HG02623 (cell line): ENCODE results near the gene NEK1.
"Not testable (repeated sequence)": the region's sequence is repeated elsewhere in the genome, so short reads cannot be mapped to it uniquely, and the experiment has no call there.

Source experiments
- ATAC-seq: cut with Tn5 transposase; IDR thresholded peaks from one replicate; pipeline ENCODE4 v1.9.1; 2021; ENCODE audit warnings: moderate library complexity; ENCODE audit not compliant: unreplicated experiment

Gene NEK1

GRCh38 chr4:169601016-169601771, 11.2 kb downstream of the NEK1 start:
- no peak for ATAC-seq

GRCh38 chr4:169594560-169595195, 17.7 kb downstream of the NEK1 start:
- ATAC-seq: no peak

GRCh38 chr4:169593050-169593560, 19.3 kb downstream of the NEK1 start:
- ATAC-seq: no peak

- ATAC-seq: no peak
These were observed 28.8 kb downstream of the NEK1 start for GRCh38 chr4:169583563-169583962.

- no peak for ATAC-seq
These were observed 29.7 kb downstream of the NEK1 start for GRCh38 chr4:169582706-169583105.

GRCh38 chr4:169582203-169582602, 30.2 kb downstream of the NEK1 start:
- ATAC-seq: peak; percentile 94

GRCh38 chr4:169573889-169574288, 38.5 kb downstream of the NEK1 start:
- no peak for ATAC-seq

GRCh38 chr4:169571435-169571834, 40.9 kb downstream of the NEK1 start:
- ATAC-seq: no peak

- not testable (repeated sequence) for ATAC-seq
These were observed 41.4 kb downstream of the NEK1 start for GRCh38 chr4:169571012-169571411.

GRCh38 chr4:169570266-169570665, 42.1 kb downstream of the NEK1 start:
- not testable (repeated sequence) for ATAC-seq

- not testable (repeated sequence) for ATAC-seq
These were observed 43.2 kb downstream of the NEK1 start for GRCh38 chr4:169569188-169569587.

- ATAC-seq: no peak
These were observed 44.5 kb downstream of the NEK1 start for GRCh38 chr4:169567916-169568315.

GRCh38 chr4:169566021-169566818, 46.2 kb downstream of the NEK1 start:
- ATAC-seq: peak; percentile 77

- ATAC-seq: no peak
These were observed 46.8 kb downstream of the NEK1 start for GRCh38 chr4:169565606-169566005.

- no peak for ATAC-seq
These were observed 55.2 kb downstream of the NEK1 start for GRCh38 chr4:169557061-169557636.

- ATAC-seq: not testable (repeated sequence)
These were observed 65.8 kb downstream of the NEK1 start for GRCh38 chr4:169546548-169546947.

GRCh38 chr4:169540774-169541173, 71.6 kb downstream of the NEK1 start:
- no peak for ATAC-seq

- no peak for ATAC-seq
These were observed 82.3 kb downstream of the NEK1 start for GRCh38 chr4:169530048-169530447.

GRCh38 chr4:169523796-169524195, 88.6 kb downstream of the NEK1 start:
- ATAC-seq: no peak

GRCh38 chr4:169510617-169511016, 101.8 kb downstream of the NEK1 start:
- no peak for ATAC-seq

- no peak for ATAC-seq
These were observed 105.5 kb downstream of the NEK1 start for GRCh38 chr4:169506903-169507302.
